Caco-2 (cell line): ENCODE data around the gene CCDC30. TPM values are rescaled to one million over a fixed set of nuclear protein-coding genes. Genes with fewer than 3 reads are reported as not detected.

Experiments used
- BruUV-seq: library from RNA; stranded (reverse); fragments of 400-500 nt; replicated peaks from 2 replicates; lab custom pipeline; 2021; lab: Mats Ljungman, UMichigan
- CTCF ChIA-PET: fragments of 300-600 bp; sonication (Branson Sonifier 250); formaldehyde crosslinking; loops from one replicate; lab custom pipeline; 2022; ENCODE audit warnings: antibody characterized with exemption; lab: Charles Lee
- POLR2A ChIA-PET: fragments of 300-600 bp; sonication (Branson Sonifier 250); formaldehyde crosslinking; loops from one replicate; lab custom pipeline; 2022; ENCODE audit warnings: antibody characterized with exemption; lab: Charles Lee
- DNase-seq, 2 experiments: peaks; one replicate each; pipeline versions ENCODE4 v3.0.0 to v3.0.0-alpha.2; 2020 to 2022
- H3K27me3 ChIP-seq: replicated peaks from 2 replicates; pipeline ENCODE4 v1.6.0; 2011; ENCODE audit warnings: low read length; ENCODE audit not compliant: control insufficient read depth, insufficient read depth
- H3K36me3 ChIP-seq: 2 replicates; pipeline ENCODE4 v1.5.1; 2011; ENCODE audit warnings: low read length; ENCODE audit not compliant: control insufficient read depth, insufficient read depth
- H3K4me1 ChIP-seq: fragments of 250-450 bp; sonication (Bioruptor Pico); 2 replicates; pipeline ENCODE4 v1.5.1; 2020; ENCODE audit warnings: mild to moderate bottlenecking
- H3K4me3 ChIP-seq: 2 replicates; pipeline ENCODE4 v1.5.1; 2011; ENCODE audit warnings: low read depth, mild to moderate bottlenecking, control low read depth, low read length
- H3K9me3 ChIP-seq: fragments of 250-450 bp; sonication (Bioruptor Pico); 2 replicates; pipeline ENCODE4 v1.5.1; 2020; ENCODE audit warnings: mild to moderate bottlenecking, moderate library complexity
- H3K27ac Mint-ChIP-seq: one replicate; pipeline ENCODE4 v1.8.0; 2022; ENCODE audit warnings: mixed read lengths; ENCODE audit not compliant: unreplicated experiment
- H3K27me3 Mint-ChIP-seq: one replicate; pipeline ENCODE4 v1.8.0; 2022; ENCODE audit warnings: mixed read lengths; ENCODE audit not compliant: insufficient read depth, unreplicated experiment
- H3K36me3 Mint-ChIP-seq: one replicate; pipeline ENCODE4 v1.8.0; 2022; ENCODE audit warnings: mild to moderate bottlenecking, mixed read lengths; ENCODE audit not compliant: insufficient read depth, unreplicated experiment
- H3K4me1 Mint-ChIP-seq: one replicate; pipeline ENCODE4 v1.8.0; 2022; ENCODE audit warnings: low read depth, mixed read lengths; ENCODE audit not compliant: unreplicated experiment
- H3K4me3 Mint-ChIP-seq: one replicate; pipeline ENCODE4 v1.8.0; 2022; ENCODE audit warnings: mild to moderate bottlenecking, moderate library complexity, mixed read lengths; ENCODE audit not compliant: unreplicated experiment
- H3K9me3 Mint-ChIP-seq: one replicate; pipeline ENCODE4 v1.8.0; 2022; ENCODE audit warnings: mixed read lengths; ENCODE audit not compliant: unreplicated experiment
- intact Hi-C: fragments of 100-400 bp; cut with micrococcal nuclease; formaldehyde crosslinking; loops from one replicate; pipeline ENCODE4 v1.10.0; 2022; ENCODE audit not compliant: unreplicated experiment
- total RNA-seq: library from RNA; stranded (reverse); gene quantifications from 2 replicates; pipeline ENCODE4 v1.2.3, GENCODE V29; 2022
- TF ChIP-seq, protein P1 (sequence below), 2 experiments: fragments of 200-600 bp in 1 of 2; IDR thresholded peaks; 1 replicate in 1 of 2; 2 replicates in 1 of 2; pipeline versions ENCODE4 v1.5.1 to v1.8.0; 2011 to 2022; ENCODE audit warnings: antibody characterized with exemption in 1 of 2, control low read depth in 1 of 2, inconsistent platforms in 1 of 2, low read depth in 1 of 2, low read length in 1 of 2, mild to moderate bottlenecking in 1 of 2, moderate library complexity in 1 of 2; ENCODE audit not compliant: insufficient read depth in 1 of 2, severe bottlenecking in 1 of 2, unreplicated experiment in 1 of 2

The CCDC30 gene
- total RNA-seq, 1 experiment from 2014 or later = 1.3 TPM

- DNase-seq = no peak
- H3K4me3 ChIP-seq = no peak overlapping the region
- no TSS peak for BruUV-seq
- H3K4me1 ChIP-seq = no peaks in the 10 kb centered on the region
- Mint-ChIP-seq H3K36me3 (no peaks in the 10 kb centered on the region), H3K4me3 (no peak overlapping the region), H3K27ac (no peak overlapping the region), H3K9me3 (no peaks in the 10 kb centered on the region), H3K4me1 (no peaks in the 10 kb centered on the region), H3K27me3 (no peaks in the 10 kb centered on the region)
- TF ChIP-seq, protein P1, sequence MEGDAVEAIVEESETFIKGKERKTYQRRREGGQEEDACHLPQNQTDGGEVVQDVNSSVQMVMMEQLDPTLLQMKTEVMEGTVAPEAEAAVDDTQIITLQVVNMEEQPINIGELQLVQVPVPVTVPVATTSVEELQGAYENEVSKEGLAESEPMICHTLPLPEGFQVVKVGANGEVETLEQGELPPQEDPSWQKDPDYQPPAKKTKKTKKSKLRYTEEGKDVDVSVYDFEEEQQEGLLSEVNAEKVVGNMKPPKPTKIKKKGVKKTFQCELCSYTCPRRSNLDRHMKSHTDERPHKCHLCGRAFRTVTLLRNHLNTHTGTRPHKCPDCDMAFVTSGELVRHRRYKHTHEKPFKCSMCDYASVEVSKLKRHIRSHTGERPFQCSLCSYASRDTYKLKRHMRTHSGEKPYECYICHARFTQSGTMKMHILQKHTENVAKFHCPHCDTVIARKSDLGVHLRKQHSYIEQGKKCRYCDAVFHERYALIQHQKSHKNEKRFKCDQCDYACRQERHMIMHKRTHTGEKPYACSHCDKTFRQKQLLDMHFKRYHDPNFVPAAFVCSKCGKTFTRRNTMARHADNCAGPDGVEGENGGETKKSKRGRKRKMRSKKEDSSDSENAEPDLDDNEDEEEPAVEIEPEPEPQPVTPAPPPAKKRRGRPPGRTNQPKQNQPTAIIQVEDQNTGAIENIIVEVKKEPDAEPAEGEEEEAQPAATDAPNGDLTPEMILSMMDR (IDR thresholded peaks at IDR 0.05; ENCODE audit: insufficient read depth in 1 of 2, low read depth in 1 of 2, low read length in 1 of 2, severe bottlenecking in 1 of 2, unreplicated experiment in 1 of 2) = no peak
- ChIA-PET CTCF (no interaction called here), POLR2A (no interaction called here)
- no peaks in the 10 kb centered on the region for H3K27me3 ChIP-seq
- H3K9me3 ChIP-seq = no peaks in the 10 kb centered on the region
- no peaks in the 10 kb centered on the region for H3K36me3 ChIP-seq
- intact Hi-C loops = no loop called here
Observed at GRCh38 chr1:42480921-42481320, 17.8 kb downstream of the CCDC30 start.

- Histone ChIP-seq H3K27me3 (no peaks in the 10 kb centered on the region), H3K36me3 (no peaks in the 10 kb centered on the region), H3K4me3 (no peak overlapping the region), H3K9me3 (no peaks in the 10 kb centered on the region), H3K4me1 (no peaks in the 10 kb centered on the region)
- DNase-seq = no peak
- Mint-ChIP-seq H3K27ac (no peak overlapping the region), H3K27me3 (no peaks in the 10 kb centered on the region), H3K36me3 (no peaks in the 10 kb centered on the region), H3K4me1 (no peaks in the 10 kb centered on the region), H3K4me3 (no peak overlapping the region), H3K9me3 (peaks cover 9% of the 10 kb centered on the region)
- ChIA-PET CTCF (no interaction called here), POLR2A (no interaction called here)
- intact Hi-C loops = no loop called here
- BruUV-seq = no TSS peak
- TF ChIP-seq, protein P1 (IDR thresholded peaks at IDR 0.05; ENCODE audit: insufficient read depth in 1 of 2, low read depth in 1 of 2, low read length in 1 of 2, severe bottlenecking in 1 of 2, unreplicated experiment in 1 of 2) = no peak
Observed at GRCh38 chr1:42482635-42483153, 19.6 kb downstream of the CCDC30 start.

DNA sequence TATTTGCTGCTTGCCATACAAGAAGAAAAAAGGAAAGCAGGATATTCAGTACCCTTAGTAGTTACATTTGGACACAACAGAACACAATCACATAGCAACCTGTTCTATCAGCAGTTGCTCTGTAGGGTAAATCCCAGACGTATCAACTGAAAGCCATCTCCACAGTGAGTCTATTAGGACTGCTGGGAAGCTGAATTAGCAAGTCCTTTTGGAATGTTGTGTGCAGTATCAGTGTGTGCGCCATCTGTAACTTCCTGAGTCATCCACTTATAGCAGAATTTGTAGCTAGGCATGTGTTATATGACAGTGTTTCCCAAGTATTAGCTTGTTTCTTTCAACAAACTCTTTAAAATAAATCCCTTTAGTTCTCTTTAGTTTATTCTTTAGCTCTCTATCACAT is 21.3 kb downstream of the CCDC30 start:
- Mint-ChIP-seq H3K4me3 (no peak overlapping the region), H3K27ac (no peak overlapping the region), H3K4me1 (no peaks in the 10 kb centered on the region), H3K27me3 (no peaks in the 10 kb centered on the region), H3K9me3 (peaks cover 9% of the 10 kb centered on the region), H3K36me3 (no peaks in the 10 kb centered on the region)
- TF ChIP-seq, protein P1 (IDR thresholded peaks at IDR 0.05; ENCODE audit: insufficient read depth in 1 of 2, low read depth in 1 of 2, low read length in 1 of 2, severe bottlenecking in 1 of 2, unreplicated experiment in 1 of 2) = no peak
- intact Hi-C loops = no loop called here
- DNase-seq = no peak
- no peak overlapping the region for H3K4me3 ChIP-seq
- ChIA-PET POLR2A (interaction anchor here (0.6 kb wide), 1 partner anchor 46 kb away, joined by 3 read pairs; no protein-coding TSS in a partner anchor), CTCF (no interaction called here)
- BruUV-seq = no TSS peak
- no peaks in the 10 kb centered on the region for H3K9me3 ChIP-seq
- H3K36me3 ChIP-seq = no peaks in the 10 kb centered on the region
- no peaks in the 10 kb centered on the region for H3K4me1 ChIP-seq
- no peaks in the 10 kb centered on the region for H3K27me3 ChIP-seq
